GM23248 (cell line): ENCODE results near the gene GNA14. TPM values are rescaled to one million over a fixed set of nuclear protein-coding genes. Genes with fewer than 3 reads are reported as not detected.

Experiments
- DNase-seq: peaks from one replicate; pipeline ENCODE4 v3.0.0-alpha.2; 2015
- H2AFZ ChIP-seq: fragments of 200-600 bp; sonication (generic); 2 replicates; pipeline ENCODE4 v1.6.1; 2016; ENCODE audit warnings: antibody characterized with exemption
- H3F3A ChIP-seq: fragments of 200-600 bp; sonication (generic); 2 replicates; pipeline ENCODE4 v1.6.1; 2016; ENCODE audit warnings: mild to moderate bottlenecking, antibody characterized with exemption, mixed run types; ENCODE audit not compliant: insufficient read depth
- H3K27ac ChIP-seq: fragments of 200-600 bp; sonication (generic); 2 replicates; pipeline ENCODE4 v1.5.1; 2016; ENCODE audit warnings: mild to moderate bottlenecking
- H3K27me3 ChIP-seq: fragments of 200-600 bp; sonication (generic); replicated peaks from 2 replicates; pipeline ENCODE4 v1.6.1; 2016; ENCODE audit warnings: mild to moderate bottlenecking; ENCODE audit not compliant: insufficient read depth
- H3K36me3 ChIP-seq: fragments of 200-600 bp; sonication (generic); 2 replicates; pipeline ENCODE4 v1.6.1; 2016; ENCODE audit warnings: low read depth, mild to moderate bottlenecking
- H3K4me1 ChIP-seq: fragments of 200-600 bp; sonication (generic); 2 replicates; pipeline ENCODE4 v1.6.1; 2016; ENCODE audit warnings: mild to moderate bottlenecking; ENCODE audit not compliant: insufficient read depth
- H3K4me2 ChIP-seq: fragments of 200-600 bp; sonication (generic); one replicate; pipeline ENCODE4 v1.6.1; 2016; ENCODE audit warnings: mild to moderate bottlenecking; ENCODE audit not compliant: unreplicated experiment
- H3K4me3 ChIP-seq: fragments of 200-600 bp; sonication (generic); 2 replicates; pipeline ENCODE4 v1.5.1; 2016; ENCODE audit warnings: mild to moderate bottlenecking
- H3K79me2 ChIP-seq: fragments of 200-600 bp; sonication (generic); 2 replicates; pipeline ENCODE4 v1.6.1; 2016; ENCODE audit warnings: mild to moderate bottlenecking; ENCODE audit not compliant: insufficient read depth
- H3K9ac ChIP-seq: fragments of 200-600 bp; sonication (generic); 2 replicates; pipeline ENCODE4 v1.6.1; 2016; ENCODE audit warnings: mild to moderate bottlenecking
- H3K9me2 ChIP-seq: fragments of 200-600 bp; sonication (generic); 2 replicates; pipeline ENCODE4 v1.6.1; 2016; ENCODE audit warnings: mixed run types, mild to moderate bottlenecking, moderate library complexity; ENCODE audit not compliant: insufficient read depth
- H3K9me3 ChIP-seq: fragments of 200-600 bp; sonication (generic); one replicate; pipeline ENCODE4 v1.6.1; 2017; ENCODE audit warnings: low read depth
- H4K20me1 ChIP-seq: fragments of 200-600 bp; sonication (generic); 2 replicates; pipeline ENCODE4 v1.6.0; 2016; ENCODE audit not compliant: insufficient read depth
- EZH2 ChIP-seq: fragments of 200-600 bp; sonication (generic); IDR thresholded peaks from 2 replicates; pipeline ENCODE4 v1.6.1; 2018; ENCODE audit warnings: antibody characterized with exemption, mild to moderate bottlenecking; ENCODE audit not compliant: insufficient read depth, poor library complexity, severe bottlenecking
- EZH2phosphoT487 ChIP-seq: fragments of 200-600 bp; sonication (generic); IDR thresholded peaks from 2 replicates; pipeline ENCODE4 v1.6.1; 2018; ENCODE audit warnings: antibody characterized with exemption, moderate library complexity, mild to moderate bottlenecking, low read depth; ENCODE audit not compliant: insufficient read depth
- WGBS, 2 experiments: methylation state at CpG; one replicate each; pipeline ENCODE4 v1.1.6; 2015 to 2017; ENCODE audit warnings: low lambda C conversion rate in 2 of 2, low coverage in 1 of 2; ENCODE audit errors: missing lambda C conversion rate in 2 of 2; 5-methylcytosine and 5-hydroxymethylcytosine counted together
- in situ Hi-C: fragments of 300-500 bp; cut with MboI; formaldehyde crosslinking; loops from 2 replicates; pipeline ENCODE4 v1.15.0; 2020
- polyA plus RNA-seq: library from polyadenylated mRNA; unstranded; fragments of >200 nt; fragmentation: Nextera tagmentation; extraction: Ambion mirVana; gene quantifications from 2 replicates; pipeline ENCODE4 v1.2.1, GENCODE V29; 2016
- total RNA-seq: library from RNA; depleted of rRNA; stranded (reverse); fragments of >200 nt; shearing (Covaris generic); gene quantifications from 2 replicates; pipeline ENCODE4 v1.2.3, GENCODE V29; 2014

The GNA14 gene
- total and polyA plus RNA-seq, 2 experiments from 2014 or later: 0.11 to 0.24 TPM

DNA sequence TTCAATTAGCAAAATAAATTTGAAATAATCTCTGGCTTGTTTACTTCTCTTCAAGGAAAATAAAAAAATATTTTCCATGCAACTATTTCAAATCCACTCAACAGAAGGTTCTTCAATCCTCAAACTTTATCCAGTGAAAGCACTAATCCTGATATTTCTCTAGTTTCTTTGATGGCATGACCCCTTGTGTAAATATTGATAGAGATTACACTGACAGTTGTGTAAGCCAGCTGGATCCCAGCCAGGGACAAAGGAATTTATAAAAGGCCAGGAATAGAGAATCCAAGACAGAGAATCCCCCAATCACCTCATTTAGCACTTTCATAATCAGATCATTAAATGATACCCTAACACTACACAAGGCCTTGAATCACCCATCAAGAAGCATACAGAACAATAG, 135.2 kb downstream of the GNA14 start:
- in situ Hi-C loops: no loop called here
- TF ChIP-seq EZH2 (no peak), EZH2phosphoT487 (no peak)
- H3K4me2 ChIP-seq: no peak overlapping the region

DNA sequence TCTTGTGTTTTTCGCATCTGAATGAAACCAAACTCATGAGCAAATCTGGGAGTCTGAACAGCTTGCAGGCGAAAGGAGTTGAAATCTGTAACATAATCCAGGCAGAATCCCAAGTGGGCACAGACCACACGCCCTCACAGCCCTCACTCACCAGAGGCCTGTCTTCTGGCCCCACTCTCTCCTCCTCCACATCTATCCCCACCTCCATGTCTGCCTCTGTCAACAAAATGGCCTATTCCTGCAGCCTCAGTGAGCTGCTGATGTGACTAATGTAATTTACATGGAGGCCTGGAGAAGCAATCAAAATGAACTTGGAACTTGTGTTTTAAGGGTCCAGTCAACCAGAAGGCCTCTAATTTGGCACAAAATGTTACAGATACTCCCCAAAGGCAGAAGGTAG, 136.6 kb downstream of the GNA14 start:
- TF ChIP-seq EZH2phosphoT487: no peak
- TF ChIP-seq EZH2: no peak
- no peaks in the 10 kb centered on the region for H3K27me3 ChIP-seq

More for the DNA sequence above, 135.2 kb downstream of the GNA14 start:
- Histone ChIP-seq H3K4me1 (0 out of 2 replicates have a peak, but pooled peaks cover 5% of the 10 kb centered on the region), H3K36me3 (no peaks in the 10 kb centered on the region), H2AFZ (no peak overlapping the region), H3K9ac (no peak overlapping the region), H3K4me3 (no peak overlapping the region), H3K9me3 (no peaks in the 10 kb centered on the region), H3F3A (0 out of 2 replicates have a peak, but pooled peaks cover 6% of the 10 kb centered on the region), H3K27ac (no peak overlapping the region), H4K20me1 (no peaks in the 10 kb centered on the region), H3K79me2 (no peaks in the 10 kb centered on the region), H3K27me3 (no peaks in the 10 kb centered on the region), H3K9me2 (no peaks in the 10 kb centered on the region)
- no peak for DNase-seq

DNA sequence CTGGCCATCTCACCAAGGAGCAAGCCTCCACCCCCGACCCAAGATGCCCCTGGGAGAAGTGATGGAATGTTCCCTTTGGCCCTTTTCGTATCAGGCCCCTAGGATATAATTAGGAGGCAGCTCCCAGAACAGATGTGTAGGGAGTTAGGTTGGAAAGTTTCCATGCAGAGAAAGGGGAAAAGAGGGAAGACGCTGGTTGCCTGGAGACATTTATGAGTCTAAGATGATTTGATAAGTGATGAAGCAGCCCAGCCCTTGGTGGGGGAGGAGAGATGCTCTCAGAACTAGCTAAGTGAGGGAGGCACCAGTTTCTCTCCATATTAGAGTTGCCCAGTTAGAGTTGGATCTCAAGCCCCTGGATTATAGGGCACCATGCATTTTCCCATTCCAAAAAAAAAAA, 137.5 kb downstream of the GNA14 start:
- Histone ChIP-seq H2AFZ (no peak overlapping the region), H3K9me3 (no peaks in the 10 kb centered on the region), H3K9me2 (no peaks in the 10 kb centered on the region), H3K4me3 (no peak overlapping the region), H3K4me2 (no peak overlapping the region), H3K27me3 (no peaks in the 10 kb centered on the region), H3F3A (0 out of 2 replicates have a peak, but pooled peaks cover 6% of the 10 kb centered on the region), H3K27ac (no peak overlapping the region), H3K36me3 (no peaks in the 10 kb centered on the region), H3K9ac (no peak overlapping the region), H4K20me1 (no peaks in the 10 kb centered on the region), H3K4me1 (0 out of 2 replicates have a peak, but pooled peaks cover 5% of the 10 kb centered on the region), H3K79me2 (no peaks in the 10 kb centered on the region)
- 40 to 51% methylated on average over 3 of the region's 3 CpGs for WGBS, 2 experiments
- in situ Hi-C loops: no loop called here
- no peak for TF ChIP-seq EZH2
- no peak for TF ChIP-seq EZH2phosphoT487
- no peak for DNase-seq

More for the DNA sequence above, 136.6 kb downstream of the GNA14 start:
- H2AFZ ChIP-seq: no peak overlapping the region
- in situ Hi-C loops: no loop called here
- H4K20me1 ChIP-seq: no peaks in the 10 kb centered on the region
- DNase-seq: no peak
- 0 out of 2 replicates have a peak, but pooled peaks cover 5% of the 10 kb centered on the region for H3K4me1 ChIP-seq
- H3K4me2 ChIP-seq: no peak overlapping the region
- H3K79me2 ChIP-seq: no peaks in the 10 kb centered on the region
- no peaks in the 10 kb centered on the region for H3K9me2 ChIP-seq
- 0 out of 2 replicates have a peak, but pooled peaks cover 6% of the 10 kb centered on the region for H3F3A ChIP-seq
- no peaks in the 10 kb centered on the region for H3K36me3 ChIP-seq
- H3K4me3 ChIP-seq: no peak overlapping the region
- no peak overlapping the region for H3K27ac ChIP-seq
- WGBS, 2 experiments: 78 to 79% methylated on average over 3 of the region's 3 CpGs
- H3K9ac ChIP-seq: no peak overlapping the region
- H3K9me3 ChIP-seq: no peaks in the 10 kb centered on the region

DNA sequence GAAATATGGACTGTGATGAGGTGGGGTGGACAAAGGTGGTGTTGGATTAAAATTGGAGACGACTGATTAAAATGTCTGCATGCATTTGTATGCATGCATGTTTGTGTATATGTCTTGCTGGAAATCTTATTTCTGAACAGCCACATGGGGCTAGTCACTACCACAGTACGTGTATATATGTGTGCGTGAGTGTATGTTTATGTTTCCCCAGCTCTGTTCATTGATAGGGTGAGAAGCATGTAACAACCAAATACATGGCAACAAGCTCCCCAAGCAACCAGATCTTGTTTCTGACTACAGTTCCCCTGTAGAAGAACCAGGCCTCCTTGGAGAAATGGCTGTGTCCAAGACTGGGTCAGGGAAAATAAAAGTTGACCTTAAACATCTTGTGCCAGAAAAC, 139.7 kb downstream of the GNA14 start:
- H3K79me2 ChIP-seq: no peaks in the 10 kb centered on the region
- H4K20me1 ChIP-seq: no peaks in the 10 kb centered on the region

More for the DNA sequence above, 139.7 kb downstream of the GNA14 start:
- in situ Hi-C loops: no loop called here
- Histone ChIP-seq H3K9me3 (no peaks in the 10 kb centered on the region), H2AFZ (no peak overlapping the region), H3K36me3 (no peaks in the 10 kb centered on the region), H3K27ac (no peak overlapping the region), H3K9me2 (no peaks in the 10 kb centered on the region), H3K9ac (no peak overlapping the region), H3K4me2 (no peak overlapping the region), H3K4me3 (no peak overlapping the region), H3F3A (no peaks in the 10 kb centered on the region), H3K27me3 (no peaks in the 10 kb centered on the region), H3K4me1 (no peaks in the 10 kb centered on the region)
- no peak for DNase-seq
- WGBS, 2 experiments: 65 to 72% methylated on average over 3 of the region's 3 CpGs
- TF ChIP-seq EZH2phosphoT487 (no peak), EZH2 (no peak)
